ENCODE measurements around the gene NUMBL. TPM values are rescaled to one million over a fixed set of nuclear protein-coding genes. Genes with fewer than 3 reads are reported as not detected.

The NUMBL gene
- total RNA-seq, 2 experiments from 2014 or later = 4.9 to 8.9 TPM

GRCh38 chr19:40704491-40705361 is 14.3 kb upstream of the NUMBL start:
- H3K27ac ChIP-seq (ENCODE audit: low read depth, low read length, poor library complexity, severe bottlenecking) = no peak overlapping the region
- no peaks in the 10 kb centered on the region for H4K20me1 ChIP-seq (ENCODE audit: insufficient read depth, low read length)
- no peak for DNase-seq (ENCODE audit: low spot score)
- CTCF ChIA-PET (ENCODE audit: unreplicated experiment) = no interaction called here
- no peak overlapping the region for H2AFZ ChIP-seq (ENCODE audit: low read length)
- no peak overlapping the region for H3K4me3 ChIP-seq (ENCODE audit: low read depth, low read length, poor library complexity, severe bottlenecking)
- no peaks in the 10 kb centered on the region for H3K4me1 ChIP-seq (ENCODE audit: insufficient read depth, low read length, poor library complexity, severe bottlenecking)
- POLR2A ChIA-PET = no interaction called here
- TF ChIP-seq EZH2phosphoT487 (IDR thresholded peaks at IDR 0.05; ENCODE audit: borderline replicate concordance, low read depth, low read length) (no peak), CTCF (conservative IDR thresholded peaks at IDR 0.05; ENCODE audit: low read length) (no peak)
- no peaks in the 10 kb centered on the region for H3K9me3 ChIP-seq (ENCODE audit: low read length)
- no TSS peak for BruUV-seq (replicated peaks)
- intact Hi-C loops (cut with micrococcal nuclease; ENCODE audit: unreplicated experiment) = no loop called here
- no peak overlapping the region for H3K4me2 ChIP-seq (ENCODE audit: low read length)
- H3K9me2 ChIP-seq (ENCODE audit: insufficient read depth, low read length) = no peaks in the 10 kb centered on the region
- no peaks in the 10 kb centered on the region for H3K79me2 ChIP-seq (ENCODE audit: insufficient read depth, low read depth, low read length)
- H3K36me3 ChIP-seq (ENCODE audit: insufficient read depth, low read length) = peaks cover 50% of the 10 kb centered on the region

GRCh38 chr19:40703029-40703755 is 12.7 kb upstream of the NUMBL start:
- Histone ChIP-seq H3K36me3 (ENCODE audit: insufficient read depth, low read length) (peaks cover 35% of the 10 kb centered on the region), H3K4me3 (ENCODE audit: low read depth, low read length, poor library complexity, severe bottlenecking) (no peak overlapping the region), H3K79me2 (ENCODE audit: insufficient read depth, low read depth, low read length) (no peaks in the 10 kb centered on the region), H3K27ac (ENCODE audit: low read depth, low read length, poor library complexity, severe bottlenecking) (no peak overlapping the region), H3K9me3 (ENCODE audit: low read length) (no peaks in the 10 kb centered on the region), H4K20me1 (ENCODE audit: insufficient read depth, low read length) (no peaks in the 10 kb centered on the region), H3K9me2 (ENCODE audit: insufficient read depth, low read length) (no peaks in the 10 kb centered on the region), H3K4me2 (ENCODE audit: low read length) (no peak overlapping the region), H3K4me1 (ENCODE audit: insufficient read depth, low read length, poor library complexity, severe bottlenecking) (no peaks in the 10 kb centered on the region), H2AFZ (ENCODE audit: low read length) (no peak overlapping the region)
- TF ChIP-seq EZH2phosphoT487 (IDR thresholded peaks at IDR 0.05; ENCODE audit: borderline replicate concordance, low read depth, low read length) (no peak), CTCF (conservative IDR thresholded peaks at IDR 0.05; ENCODE audit: low read length) (no peak)
- POLR2A ChIA-PET = no interaction called here
- no TSS peak for BruUV-seq (replicated peaks)
- CTCF ChIA-PET (ENCODE audit: unreplicated experiment) = no interaction called here
- no peak for DNase-seq (ENCODE audit: low spot score)
- intact Hi-C loops (cut with micrococcal nuclease; ENCODE audit: unreplicated experiment) = no loop called here
